DOHH2 (cell line): ENCODE results near the gene ENTPD8.

Source experiments
- H3F3A ChIP-seq: fragments of 200-600 bp; sonication (generic), shearing (Covaris generic); 2 replicates; pipeline ENCODE4 v1.6.0; 2016; ENCODE audit warnings: antibody characterized with exemption, mild to moderate bottlenecking; ENCODE audit not compliant: control insufficient read depth, insufficient read depth
- H3K27ac ChIP-seq: fragments of 200-600 bp; sonication (generic); 2 replicates; pipeline ENCODE4 v1.5.1; 2014; ENCODE audit warnings: low read depth, mild to moderate bottlenecking, low read length, moderate library complexity
- H3K27me3 ChIP-seq: fragments of 200-600 bp; sonication (generic); 2 replicates; pipeline ENCODE4 v1.6.1; 2014; ENCODE audit warnings: mild to moderate bottlenecking, low read length, mixed read lengths; ENCODE audit not compliant: control insufficient read depth
- H3K36me3 ChIP-seq: fragments of 200-600 bp; sonication (generic); 2 replicates; pipeline ENCODE4 v1.6.1; 2014; ENCODE audit warnings: mild to moderate bottlenecking, low read length, moderate library complexity, mixed read lengths; ENCODE audit not compliant: control insufficient read depth
- H3K4me1 ChIP-seq: fragments of 200-600 bp; sonication (generic); 2 replicates; pipeline ENCODE4 v1.6.1; 2014; ENCODE audit warnings: mild to moderate bottlenecking, low read length, mixed read lengths; ENCODE audit not compliant: control insufficient read depth
- H3K4me2 ChIP-seq: fragments of 200-600 bp; sonication (generic); 2 replicates; pipeline ENCODE4 v1.6.0; 2014; ENCODE audit warnings: mild to moderate bottlenecking, low read length, moderate library complexity
- H3K4me3 ChIP-seq: fragments of 200-600 bp; sonication (generic); 2 replicates; pipeline ENCODE4 v1.5.1; 2014; ENCODE audit warnings: mild to moderate bottlenecking, low read length, mixed read lengths
- H3K79me2 ChIP-seq: fragments of 200-600 bp; sonication (generic); 2 replicates; pipeline ENCODE4 v1.6.1; 2014; ENCODE audit warnings: mild to moderate bottlenecking, low read length, mixed read lengths; ENCODE audit not compliant: control insufficient read depth
- H3K9me2 ChIP-seq: fragments of 200-600 bp; sonication (generic); replicated peaks from 2 replicates; pipeline ENCODE4 v1.6.1; 2014; ENCODE audit warnings: mild to moderate bottlenecking, low read length, mixed read lengths; ENCODE audit not compliant: control insufficient read depth
- H3K9me3 ChIP-seq: fragments of 200-600 bp; sonication (generic); 2 replicates; pipeline ENCODE4 v1.6.1; 2014; ENCODE audit warnings: antibody characterized with exemption, low read length, mixed read lengths; ENCODE audit not compliant: control insufficient read depth, insufficient read depth
- H4K20me1 ChIP-seq: fragments of 200-600 bp; sonication (generic); 2 replicates; pipeline ENCODE4 v1.6.0; 2014; ENCODE audit warnings: low read depth, mild to moderate bottlenecking, antibody characterized with exemption, low read length, moderate library complexity; ENCODE audit not compliant: control insufficient read depth, insufficient read depth
- EZH2phosphoT487 ChIP-seq: fragments of 200-600 bp; sonication (generic); IDR thresholded peaks from 2 replicates; pipeline ENCODE4 v1.6.1; 2017; ENCODE audit warnings: borderline replicate concordance, mild to moderate bottlenecking, antibody characterized with exemption, low read length, moderate library complexity, mixed read lengths
- TF ChIP-seq, protein P1 (sequence below): fragments of 200-600 bp; sonication (generic); IDR thresholded peaks from one replicate; pipeline ENCODE4 v1.5.1; 2014; ENCODE audit warnings: antibody characterized with exemption, mild to moderate bottlenecking, low read depth, low read length; ENCODE audit not compliant: poor library complexity, severe bottlenecking

ENTPD8 gene

DNA sequence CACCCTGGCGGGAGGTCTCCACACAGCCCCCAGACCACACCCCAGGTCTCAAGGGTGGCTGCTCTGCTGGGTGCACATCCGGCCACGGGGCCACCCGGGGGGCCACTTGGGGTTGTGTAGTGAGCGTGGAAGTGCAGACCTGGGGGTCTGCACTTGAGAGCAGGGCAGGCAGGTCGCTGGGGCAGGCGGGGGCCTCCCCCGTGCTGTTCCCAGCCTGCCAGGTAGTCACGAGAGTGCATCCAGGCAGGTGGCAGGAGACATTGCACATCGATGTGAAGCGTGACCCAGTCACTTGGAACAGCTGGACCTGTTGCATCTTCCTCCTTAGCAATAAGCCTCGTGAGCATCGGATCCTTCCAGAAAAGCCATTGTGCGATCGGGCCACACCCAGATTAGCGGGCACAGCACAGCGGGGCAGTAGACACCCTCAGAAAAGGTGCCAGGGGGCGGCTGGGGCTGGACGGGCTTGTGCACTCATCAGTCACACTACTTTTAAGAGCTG, 4.8 kb upstream of the ENTPD8 start:
- peak overlapping the region; percentile 43; the same call in 1 of the 2 replicates for H3K4me3 ChIP-seq

DNA sequence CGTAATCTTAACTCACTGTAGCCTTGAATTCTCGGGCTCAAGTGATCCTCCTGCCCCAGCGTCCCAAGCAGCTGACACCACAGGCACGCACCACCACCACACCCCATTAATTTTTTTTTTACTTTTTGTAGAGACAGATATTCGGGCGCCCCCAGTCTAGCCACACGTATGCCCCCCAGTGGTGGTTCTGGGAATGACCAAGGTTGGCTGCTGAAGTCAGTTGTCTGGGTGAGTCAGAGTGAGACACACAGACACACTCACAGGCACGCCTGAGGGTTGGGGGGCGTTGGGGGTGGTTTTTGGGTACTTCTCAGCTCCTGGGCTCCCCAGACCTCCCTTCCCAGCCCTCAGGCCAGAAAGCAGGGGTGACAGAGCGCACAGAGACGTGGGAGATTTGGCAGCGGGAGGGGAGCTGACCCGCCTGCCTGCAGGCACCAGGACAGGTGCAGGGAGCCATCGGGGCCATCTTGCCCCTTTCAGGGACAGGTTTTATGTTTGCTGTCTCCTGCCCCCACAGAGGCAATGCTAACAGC, 4.2 kb upstream of the ENTPD8 start:
- peaks cover 38% of the 10 kb centered on the region for H3K4me1 ChIP-seq
- no peaks in the 10 kb centered on the region; the same call in 1 of the 2 replicates for H4K20me1 ChIP-seq
- H3K9me3 ChIP-seq, result no peaks in the 10 kb centered on the region
- peak overlapping the region; percentile 63 for H3K4me2 ChIP-seq
- H3F3A ChIP-seq, result peaks cover 12% of the 10 kb centered on the region
- H3K4me3 ChIP-seq, result peak overlapping the region; percentile 43; the same call in 1 of the 2 replicates
- no peaks in the 10 kb centered on the region for H3K9me2 ChIP-seq
- H3K36me3 ChIP-seq, result peaks cover 17% of the 10 kb centered on the region
- no peak overlapping the region for H3K27ac ChIP-seq
- TF ChIP-seq EZH2phosphoT487, result no peak
- TF ChIP-seq, protein P1, sequence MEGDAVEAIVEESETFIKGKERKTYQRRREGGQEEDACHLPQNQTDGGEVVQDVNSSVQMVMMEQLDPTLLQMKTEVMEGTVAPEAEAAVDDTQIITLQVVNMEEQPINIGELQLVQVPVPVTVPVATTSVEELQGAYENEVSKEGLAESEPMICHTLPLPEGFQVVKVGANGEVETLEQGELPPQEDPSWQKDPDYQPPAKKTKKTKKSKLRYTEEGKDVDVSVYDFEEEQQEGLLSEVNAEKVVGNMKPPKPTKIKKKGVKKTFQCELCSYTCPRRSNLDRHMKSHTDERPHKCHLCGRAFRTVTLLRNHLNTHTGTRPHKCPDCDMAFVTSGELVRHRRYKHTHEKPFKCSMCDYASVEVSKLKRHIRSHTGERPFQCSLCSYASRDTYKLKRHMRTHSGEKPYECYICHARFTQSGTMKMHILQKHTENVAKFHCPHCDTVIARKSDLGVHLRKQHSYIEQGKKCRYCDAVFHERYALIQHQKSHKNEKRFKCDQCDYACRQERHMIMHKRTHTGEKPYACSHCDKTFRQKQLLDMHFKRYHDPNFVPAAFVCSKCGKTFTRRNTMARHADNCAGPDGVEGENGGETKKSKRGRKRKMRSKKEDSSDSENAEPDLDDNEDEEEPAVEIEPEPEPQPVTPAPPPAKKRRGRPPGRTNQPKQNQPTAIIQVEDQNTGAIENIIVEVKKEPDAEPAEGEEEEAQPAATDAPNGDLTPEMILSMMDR, result peak; percentile 74
- no peaks in the 10 kb centered on the region for H3K79me2 ChIP-seq
- H3K27me3 ChIP-seq, result 0 out of 2 replicates have a peak, but pooled peaks cover 4% of the 10 kb centered on the region

More for the DNA sequence above, 4.8 kb upstream of the ENTPD8 start:
- H3K36me3 ChIP-seq, result peaks cover 17% of the 10 kb centered on the region
- H4K20me1 ChIP-seq, result no peaks in the 10 kb centered on the region; the same call in 1 of the 2 replicates
- peaks cover 45% of the 10 kb centered on the region for H3K4me1 ChIP-seq
- H3K9me2 ChIP-seq, result no peaks in the 10 kb centered on the region
- no peak overlapping the region for H3K27ac ChIP-seq
- no peaks in the 10 kb centered on the region for H3K9me3 ChIP-seq
- H3K79me2 ChIP-seq, result no peaks in the 10 kb centered on the region
- 0 out of 2 replicates have a peak, but pooled peaks cover 4% of the 10 kb centered on the region for H3K27me3 ChIP-seq
- H3K4me2 ChIP-seq, result peak overlapping the region; percentile 63
- no peak for TF ChIP-seq EZH2phosphoT487
- TF ChIP-seq, protein P1, result no peak
- peaks cover 12% of the 10 kb centered on the region for H3F3A ChIP-seq

DNA sequence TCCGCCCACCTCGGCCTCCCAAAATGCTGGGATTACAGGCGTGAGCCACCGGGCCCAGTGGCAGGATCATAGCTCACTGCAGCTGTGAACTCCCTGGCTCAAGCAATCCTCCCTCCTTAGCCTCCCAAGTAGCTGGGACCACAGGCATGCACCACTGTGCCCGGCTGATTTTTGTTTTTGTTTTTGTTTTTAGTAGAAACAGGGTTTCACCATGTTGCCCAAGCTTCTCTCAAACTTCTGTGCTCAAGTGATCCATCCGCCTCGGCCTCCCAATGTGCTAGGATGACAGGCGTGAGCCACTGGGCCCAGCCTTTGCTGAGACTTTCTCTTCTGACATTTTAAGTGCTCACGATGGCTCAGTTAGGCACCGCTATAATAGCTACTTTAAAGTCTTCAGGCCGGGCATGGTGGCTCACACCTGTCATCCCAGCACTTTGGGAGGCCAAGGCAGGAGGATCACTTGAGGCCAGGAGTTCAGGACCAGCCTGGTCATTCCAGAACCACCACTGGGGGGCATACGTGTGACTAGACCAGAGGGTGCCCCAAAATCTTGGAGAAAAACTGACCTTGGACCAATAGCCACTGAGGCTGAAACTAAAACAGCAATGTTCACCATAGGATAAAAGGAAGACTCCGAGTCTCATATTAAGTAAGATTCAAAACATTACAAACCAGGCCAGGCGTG, 3.1 kb upstream of the ENTPD8 start:
- no peak for TF ChIP-seq EZH2phosphoT487
- TF ChIP-seq, protein P1, result no peak
- H3K27ac ChIP-seq, result no peak overlapping the region
- peaks cover 12% of the 10 kb centered on the region for H3F3A ChIP-seq
- peaks cover 8% of the 10 kb centered on the region for H3K36me3 ChIP-seq
- no peak overlapping the region for H3K4me3 ChIP-seq
- peaks cover 33% of the 10 kb centered on the region for H3K4me1 ChIP-seq
- H3K79me2 ChIP-seq, result no peaks in the 10 kb centered on the region
- H3K4me2 ChIP-seq, result no peak overlapping the region
- H4K20me1 ChIP-seq, result no peaks in the 10 kb centered on the region; the same call in 1 of the 2 replicates
- H3K9me2 ChIP-seq, result no peaks in the 10 kb centered on the region
- H3K27me3 ChIP-seq, result 0 out of 2 replicates have a peak, but pooled peaks cover 4% of the 10 kb centered on the region
- no peaks in the 10 kb centered on the region for H3K9me3 ChIP-seq
